HL-60 (cell line): ENCODE data around the gene MLXIPL.

Experiments
- DNase-seq, 2 experiments: peaks; one replicate each; pipeline ENCODE4 v3.0.0-alpha.2; 2010 to 2020; ENCODE audit warnings: low read depth in 1 of 2, low spot score in 1 of 2
- H3K27ac ChIP-seq: fragments of 250-450 bp; sonication (Bioruptor Pico); replicated peaks from 2 replicates; pipeline ENCODE4 v1.5.1; 2020; ENCODE audit warnings: mild to moderate bottlenecking, moderate library complexity
- H3K27me3 ChIP-seq: fragments of 250-450 bp; sonication (Bioruptor Pico); 2 replicates; pipeline ENCODE4 v1.5.1; 2021; ENCODE audit warnings: mild to moderate bottlenecking, moderate library complexity; ENCODE audit not compliant: insufficient read depth, poor library complexity, severe bottlenecking
- H3K4me3 ChIP-seq: replicated peaks from 2 replicates; pipeline ENCODE4 v1.5.1; 2011; ENCODE audit warnings: mild to moderate bottlenecking, control low read depth, low read length; ENCODE audit not compliant: insufficient read depth
- GABPA ChIP-seq: IDR thresholded peaks from 2 replicates; pipeline ENCODE4 v1.6.1; 2012; ENCODE audit warnings: low read depth
- POLR2AphosphoS5 ChIP-seq: IDR thresholded peaks from 2 replicates; pipeline ENCODE4 v1.6.1; 2012; ENCODE audit warnings: low read depth
- SPI1 ChIP-seq: IDR thresholded peaks from 2 replicates; pipeline ENCODE4 v1.6.1; 2012; ENCODE audit warnings: low read depth, mild to moderate bottlenecking, borderline replicate concordance
- TF ChIP-seq, protein P1 (sequence below): IDR thresholded peaks from one replicate; pipeline ENCODE4 v1.5.1; 2011; ENCODE audit warnings: low read length, control low read depth, inconsistent platforms; ENCODE audit not compliant: insufficient read depth
- TF ChIP-seq, protein P2 (sequence below): IDR thresholded peaks from 2 replicates; pipeline ENCODE4 v1.6.1; 2012; ENCODE audit warnings: low read depth; ENCODE audit not compliant: insufficient replicate concordance

The MLXIPL gene

DNA sequence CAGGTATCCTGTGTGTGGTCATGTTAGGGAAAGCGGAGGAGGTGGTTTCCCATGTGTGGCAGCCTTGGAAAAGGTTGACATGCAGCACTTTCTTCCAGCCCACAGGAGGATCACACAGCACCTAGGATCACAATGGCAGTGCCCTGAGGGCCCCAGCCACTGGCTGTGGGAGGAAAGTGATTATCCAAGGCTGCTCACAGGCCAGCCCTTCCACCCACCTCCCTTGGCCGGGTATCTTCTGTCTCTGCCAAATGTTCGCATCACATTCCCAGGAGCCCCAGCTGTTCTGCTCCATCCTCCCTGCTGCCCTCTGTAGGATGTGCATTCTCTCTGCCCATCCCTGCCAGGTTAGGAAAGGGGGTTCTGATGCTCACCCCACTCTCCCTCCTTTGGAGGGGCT is 2.5 kb upstream of the MLXIPL start:
- DNase-seq, result no peak

DNA sequence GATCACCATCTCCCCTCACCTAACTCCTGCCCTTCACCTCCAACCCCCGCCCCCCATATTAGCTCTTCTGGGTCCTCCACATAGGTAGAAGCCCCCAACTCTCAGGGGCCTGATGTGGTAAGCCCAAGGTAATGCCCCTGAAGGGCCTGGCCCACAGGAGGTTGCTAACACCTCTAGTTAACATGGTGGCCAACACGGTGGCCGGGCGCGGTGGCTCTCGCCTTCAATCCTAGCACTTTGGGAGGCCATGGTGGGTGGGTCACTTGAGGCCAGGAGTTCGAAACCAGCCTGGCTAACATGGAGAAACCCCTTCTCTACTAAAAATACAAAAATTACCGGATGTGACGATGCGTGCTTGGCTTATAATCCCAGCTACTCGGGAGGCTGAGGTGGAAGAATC is 954 bp upstream of the MLXIPL start:
- TF ChIP-seq, protein P1, sequence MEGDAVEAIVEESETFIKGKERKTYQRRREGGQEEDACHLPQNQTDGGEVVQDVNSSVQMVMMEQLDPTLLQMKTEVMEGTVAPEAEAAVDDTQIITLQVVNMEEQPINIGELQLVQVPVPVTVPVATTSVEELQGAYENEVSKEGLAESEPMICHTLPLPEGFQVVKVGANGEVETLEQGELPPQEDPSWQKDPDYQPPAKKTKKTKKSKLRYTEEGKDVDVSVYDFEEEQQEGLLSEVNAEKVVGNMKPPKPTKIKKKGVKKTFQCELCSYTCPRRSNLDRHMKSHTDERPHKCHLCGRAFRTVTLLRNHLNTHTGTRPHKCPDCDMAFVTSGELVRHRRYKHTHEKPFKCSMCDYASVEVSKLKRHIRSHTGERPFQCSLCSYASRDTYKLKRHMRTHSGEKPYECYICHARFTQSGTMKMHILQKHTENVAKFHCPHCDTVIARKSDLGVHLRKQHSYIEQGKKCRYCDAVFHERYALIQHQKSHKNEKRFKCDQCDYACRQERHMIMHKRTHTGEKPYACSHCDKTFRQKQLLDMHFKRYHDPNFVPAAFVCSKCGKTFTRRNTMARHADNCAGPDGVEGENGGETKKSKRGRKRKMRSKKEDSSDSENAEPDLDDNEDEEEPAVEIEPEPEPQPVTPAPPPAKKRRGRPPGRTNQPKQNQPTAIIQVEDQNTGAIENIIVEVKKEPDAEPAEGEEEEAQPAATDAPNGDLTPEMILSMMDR, result no peak
- TF ChIP-seq, protein P2, sequence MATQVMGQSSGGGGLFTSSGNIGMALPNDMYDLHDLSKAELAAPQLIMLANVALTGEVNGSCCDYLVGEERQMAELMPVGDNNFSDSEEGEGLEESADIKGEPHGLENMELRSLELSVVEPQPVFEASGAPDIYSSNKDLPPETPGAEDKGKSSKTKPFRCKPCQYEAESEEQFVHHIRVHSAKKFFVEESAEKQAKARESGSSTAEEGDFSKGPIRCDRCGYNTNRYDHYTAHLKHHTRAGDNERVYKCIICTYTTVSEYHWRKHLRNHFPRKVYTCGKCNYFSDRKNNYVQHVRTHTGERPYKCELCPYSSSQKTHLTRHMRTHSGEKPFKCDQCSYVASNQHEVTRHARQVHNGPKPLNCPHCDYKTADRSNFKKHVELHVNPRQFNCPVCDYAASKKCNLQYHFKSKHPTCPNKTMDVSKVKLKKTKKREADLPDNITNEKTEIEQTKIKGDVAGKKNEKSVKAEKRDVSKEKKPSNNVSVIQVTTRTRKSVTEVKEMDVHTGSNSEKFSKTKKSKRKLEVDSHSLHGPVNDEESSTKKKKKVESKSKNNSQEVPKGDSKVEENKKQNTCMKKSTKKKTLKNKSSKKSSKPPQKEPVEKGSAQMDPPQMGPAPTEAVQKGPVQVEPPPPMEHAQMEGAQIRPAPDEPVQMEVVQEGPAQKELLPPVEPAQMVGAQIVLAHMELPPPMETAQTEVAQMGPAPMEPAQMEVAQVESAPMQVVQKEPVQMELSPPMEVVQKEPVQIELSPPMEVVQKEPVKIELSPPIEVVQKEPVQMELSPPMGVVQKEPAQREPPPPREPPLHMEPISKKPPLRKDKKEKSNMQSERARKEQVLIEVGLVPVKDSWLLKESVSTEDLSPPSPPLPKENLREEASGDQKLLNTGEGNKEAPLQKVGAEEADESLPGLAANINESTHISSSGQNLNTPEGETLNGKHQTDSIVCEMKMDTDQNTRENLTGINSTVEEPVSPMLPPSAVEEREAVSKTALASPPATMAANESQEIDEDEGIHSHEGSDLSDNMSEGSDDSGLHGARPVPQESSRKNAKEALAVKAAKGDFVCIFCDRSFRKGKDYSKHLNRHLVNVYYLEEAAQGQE, result no peak
- TF ChIP-seq GABPA (no peak), SPI1 (no peak), POLR2AphosphoS5 (no peak)
- no peak overlapping the region for H3K4me3 ChIP-seq
- peaks cover 43% of the 10 kb centered on the region for H3K27me3 ChIP-seq
- no peak overlapping the region for H3K27ac ChIP-seq
- DNase-seq, result no peak

More for the DNA sequence above, 2.5 kb upstream of the MLXIPL start:
- no peak for TF ChIP-seq SPI1
- Histone ChIP-seq H3K27ac (no peak overlapping the region), H3K27me3 (peaks cover 43% of the 10 kb centered on the region), H3K4me3 (no peak overlapping the region)

DNA sequence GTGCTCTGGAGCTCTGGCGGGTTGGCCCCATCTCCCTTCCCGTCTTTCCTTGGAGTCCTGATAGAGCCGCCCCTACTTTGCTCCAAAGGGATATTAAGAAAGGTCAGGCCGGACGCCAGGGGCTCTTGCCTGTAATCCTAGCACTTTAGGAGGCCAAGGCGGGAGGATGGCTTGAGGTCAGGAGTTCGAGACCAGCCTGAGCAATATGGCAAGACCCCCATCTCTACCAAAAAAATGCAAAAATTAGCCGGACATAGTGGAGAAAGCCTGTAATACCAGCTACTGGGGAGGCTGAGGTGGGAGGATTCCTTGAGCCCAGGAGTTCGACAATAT is 313 bp upstream of the MLXIPL start:
- Histone ChIP-seq H3K27me3 (peaks cover 43% of the 10 kb centered on the region), H3K27ac (no peak overlapping the region), H3K4me3 (no peak overlapping the region)
- TF ChIP-seq GABPA (no peak), SPI1 (no peak), POLR2AphosphoS5 (no peak)
- TF ChIP-seq, protein P1, result no peak
- TF ChIP-seq, protein P2, result no peak
- DNase-seq, result no peak

DNA sequence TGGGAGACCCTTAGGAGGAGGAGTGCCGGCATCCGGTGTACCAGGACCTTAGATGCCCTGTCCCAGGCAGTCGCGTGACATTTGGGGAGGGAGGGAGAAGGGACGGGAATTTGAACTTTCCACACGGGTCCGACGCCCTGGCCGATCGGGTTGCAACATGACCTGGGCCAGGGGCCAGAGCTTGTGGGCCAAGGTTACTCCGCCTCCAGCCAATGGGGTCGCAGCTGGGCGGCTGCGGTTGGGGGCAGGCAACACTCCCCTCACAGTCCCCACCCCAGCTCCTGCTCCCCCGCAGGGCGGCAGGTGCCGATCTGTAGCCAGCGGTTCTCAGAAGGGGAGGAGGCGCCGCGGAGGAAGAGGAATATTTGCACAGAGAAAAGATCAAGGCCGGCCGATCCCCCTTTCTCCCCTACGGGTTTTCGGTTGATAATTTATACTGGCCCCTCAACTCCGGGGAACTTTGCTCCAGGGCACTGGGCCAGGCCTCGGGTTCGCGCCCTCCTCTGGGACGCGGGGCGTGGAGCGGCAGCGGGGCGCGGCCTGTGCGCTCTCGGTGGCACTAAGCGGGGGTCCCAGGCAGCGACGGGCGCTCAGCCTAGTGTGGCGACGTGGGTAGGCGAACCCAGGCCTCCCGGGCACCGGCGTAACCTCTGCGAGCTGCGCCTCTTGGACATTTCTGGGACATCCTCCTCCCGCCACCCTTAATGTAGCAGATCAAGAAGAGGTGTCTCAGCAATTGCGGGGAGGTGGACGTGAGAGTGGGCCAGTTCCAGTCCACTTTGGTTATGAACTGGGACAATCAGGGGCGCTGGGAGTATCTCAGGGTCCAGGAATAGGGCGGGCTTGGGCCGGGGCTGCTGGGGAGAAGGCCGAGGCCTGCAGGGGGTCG is 1.2 kb downstream of the MLXIPL start:
- H3K27ac ChIP-seq, result no peak overlapping the region
- H3K4me3 ChIP-seq, result peak overlapping the region; percentile 7
- TF ChIP-seq SPI1 (no peak), GABPA (no peak), POLR2AphosphoS5 (no peak)
- TF ChIP-seq, protein P2, result no peak
- TF ChIP-seq, protein P1, result no peak
- DNase-seq, result peak; percentile 12 to 55
- H3K27me3 ChIP-seq, result peaks cover 43% of the 10 kb centered on the region
